NCI-H2081 (cell line): ENCODE results near the gene ZNF746.
"Not testable (repeated sequence)": the region's sequence is repeated elsewhere in the genome, so short reads cannot be mapped to it uniquely, and the experiment has no call there.

Experiments
- DNase-seq, 2 experiments: peaks; one replicate each; lab custom pipeline; 2025; lab: John Stamatoyannopoulos, UW

ZNF746 gene

DNA sequence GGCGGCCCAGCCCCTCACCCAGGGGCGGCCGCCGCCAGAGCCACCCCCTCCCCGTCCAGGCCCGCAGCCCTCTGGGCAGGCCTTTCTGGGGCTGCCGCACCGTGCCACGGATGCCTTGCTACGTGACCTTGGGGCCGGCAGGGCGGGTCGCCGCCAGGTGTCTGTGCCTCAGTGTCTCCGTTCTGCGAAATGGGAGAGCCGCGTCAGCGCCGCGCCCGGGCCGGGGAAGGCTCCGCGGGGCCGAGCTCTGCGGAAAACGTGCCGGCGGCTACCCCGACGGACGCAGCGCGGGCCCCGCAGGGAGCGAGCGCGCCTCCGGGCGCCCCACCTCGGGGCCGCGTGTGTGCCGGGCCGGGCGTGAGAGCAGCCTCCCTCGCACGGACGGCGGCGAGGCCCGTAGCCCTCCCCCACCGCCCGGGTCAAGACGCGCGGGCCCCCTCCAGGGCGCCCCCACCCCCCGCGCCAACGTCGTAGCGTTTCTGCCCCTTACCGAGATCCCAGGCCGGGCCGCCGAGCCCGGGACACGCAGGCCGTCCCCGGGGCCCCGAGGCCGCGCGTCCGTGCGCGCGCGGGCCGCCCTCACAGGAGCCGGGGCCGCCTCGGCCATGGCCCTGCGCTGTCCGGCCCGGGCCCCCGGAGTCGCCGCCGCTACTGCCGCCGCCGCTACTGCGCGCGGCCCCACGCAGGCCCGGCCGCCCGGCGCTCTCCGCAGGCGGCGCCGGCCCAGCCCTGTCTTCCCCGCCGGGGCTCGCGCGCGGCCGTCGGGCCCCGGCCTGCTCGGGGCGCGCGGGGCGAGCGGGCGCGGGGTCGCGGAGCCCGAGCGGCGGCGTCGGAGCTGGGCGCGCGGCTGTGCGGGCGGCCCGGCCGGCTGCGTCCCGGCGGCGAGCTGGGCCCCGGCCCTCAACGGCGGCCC lies 37.8 kb downstream of the ZNF746 start:
- DNase-seq: peak in 1 of 2 experiments; percentile 30

DNA sequence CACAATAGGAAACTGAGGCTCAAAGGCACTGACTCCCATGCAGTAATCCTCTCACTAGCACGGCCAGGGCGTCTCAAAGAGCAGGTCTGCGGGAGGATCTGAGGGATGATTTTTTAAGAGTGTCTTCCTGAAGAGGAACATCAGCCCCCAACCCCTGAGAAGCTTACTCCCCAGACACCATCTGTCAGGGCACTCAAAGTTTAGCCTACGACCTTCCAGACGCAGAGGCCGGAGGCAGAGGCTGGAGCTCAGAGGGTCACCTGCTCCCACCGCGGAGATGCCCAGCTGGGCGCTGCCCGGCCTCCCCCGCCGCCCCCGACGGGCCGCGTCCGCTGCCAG lies 38.4 kb downstream of the ZNF746 start:
- DNase-seq: no peak

DNA sequence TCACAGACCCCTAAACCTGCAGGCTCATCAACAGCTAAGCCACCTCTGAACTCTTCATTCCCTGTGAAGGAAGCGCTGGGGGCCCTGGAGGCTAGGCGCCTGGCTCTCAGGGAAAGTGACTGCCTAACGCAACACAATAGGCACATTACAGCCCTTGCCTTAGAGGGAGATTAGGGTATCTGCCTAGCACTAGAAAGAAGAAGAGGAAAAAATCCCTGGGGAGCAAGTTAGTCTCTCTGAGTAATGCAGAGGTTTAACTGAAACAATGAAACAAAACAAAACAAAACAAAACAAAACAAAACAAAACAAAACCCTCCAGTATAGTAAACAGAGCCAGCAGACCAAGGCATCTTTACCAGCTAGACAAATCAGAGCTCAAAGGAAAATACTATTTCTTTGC lies 39.4 kb downstream of the ZNF746 start:
- no peak for DNase-seq

DNA sequence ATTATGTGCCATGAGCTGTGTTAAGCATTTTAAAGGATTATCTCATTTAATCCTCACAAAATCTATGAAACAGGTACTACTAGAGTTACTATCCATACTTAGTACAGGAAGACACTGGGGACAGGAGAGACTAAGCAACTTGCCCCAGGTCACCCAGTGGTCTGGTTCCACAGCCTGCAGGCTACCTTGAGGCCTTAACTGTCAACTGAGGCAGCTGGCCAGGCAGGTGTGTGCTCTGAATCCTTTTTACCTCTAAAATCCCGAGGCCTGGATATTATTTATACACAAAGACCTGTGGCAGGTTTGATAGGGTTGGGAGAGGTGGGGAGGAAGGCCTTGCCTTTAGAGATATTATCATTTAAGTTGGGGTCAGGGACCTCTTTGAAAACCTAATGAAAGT lies 39.8 kb downstream of the ZNF746 start:
- no peak for DNase-seq

DNA sequence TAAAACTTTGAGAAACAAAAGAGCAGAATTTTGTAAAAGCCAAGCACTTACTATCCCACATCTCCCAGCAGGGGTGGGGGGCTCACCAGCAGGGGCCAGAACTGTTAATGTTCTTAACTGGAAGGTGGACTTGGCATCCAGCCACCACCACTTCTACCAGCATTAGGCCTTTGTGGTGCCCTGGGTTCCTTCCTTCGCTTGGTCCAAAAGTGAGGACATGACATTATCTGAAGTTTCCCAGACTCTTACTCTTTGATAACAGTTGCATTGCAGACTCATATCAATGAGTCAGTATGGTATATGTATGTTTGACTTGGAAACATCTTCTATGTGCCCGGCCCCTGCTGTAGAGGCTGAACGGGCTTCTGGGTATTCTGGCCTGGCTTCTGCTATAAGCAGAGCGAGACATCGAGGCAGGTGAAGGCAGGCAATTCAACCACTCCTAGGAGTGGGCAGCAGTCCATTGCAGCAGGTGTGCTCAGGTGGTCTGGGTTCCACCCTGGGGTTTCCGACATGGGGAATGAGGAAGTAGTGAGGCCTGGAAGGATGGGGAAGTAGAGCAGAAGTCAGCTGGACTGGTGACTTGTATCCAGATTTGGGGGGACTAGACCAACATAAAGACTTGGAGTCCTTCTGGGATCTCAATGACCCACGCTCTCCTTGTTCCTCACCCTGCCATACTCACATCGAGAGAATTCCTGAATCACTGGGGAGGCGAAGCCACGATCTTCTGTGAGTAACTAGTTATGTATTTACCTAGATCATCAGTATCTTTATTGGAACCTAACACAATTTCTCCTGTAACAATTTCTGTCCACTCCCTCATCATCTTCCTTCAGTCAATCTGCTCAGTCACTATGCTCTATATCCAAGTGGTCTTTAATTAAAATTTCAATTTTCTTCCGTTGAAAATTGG lies 40.8 kb downstream of the ZNF746 start:
- no peak for DNase-seq

DNA sequence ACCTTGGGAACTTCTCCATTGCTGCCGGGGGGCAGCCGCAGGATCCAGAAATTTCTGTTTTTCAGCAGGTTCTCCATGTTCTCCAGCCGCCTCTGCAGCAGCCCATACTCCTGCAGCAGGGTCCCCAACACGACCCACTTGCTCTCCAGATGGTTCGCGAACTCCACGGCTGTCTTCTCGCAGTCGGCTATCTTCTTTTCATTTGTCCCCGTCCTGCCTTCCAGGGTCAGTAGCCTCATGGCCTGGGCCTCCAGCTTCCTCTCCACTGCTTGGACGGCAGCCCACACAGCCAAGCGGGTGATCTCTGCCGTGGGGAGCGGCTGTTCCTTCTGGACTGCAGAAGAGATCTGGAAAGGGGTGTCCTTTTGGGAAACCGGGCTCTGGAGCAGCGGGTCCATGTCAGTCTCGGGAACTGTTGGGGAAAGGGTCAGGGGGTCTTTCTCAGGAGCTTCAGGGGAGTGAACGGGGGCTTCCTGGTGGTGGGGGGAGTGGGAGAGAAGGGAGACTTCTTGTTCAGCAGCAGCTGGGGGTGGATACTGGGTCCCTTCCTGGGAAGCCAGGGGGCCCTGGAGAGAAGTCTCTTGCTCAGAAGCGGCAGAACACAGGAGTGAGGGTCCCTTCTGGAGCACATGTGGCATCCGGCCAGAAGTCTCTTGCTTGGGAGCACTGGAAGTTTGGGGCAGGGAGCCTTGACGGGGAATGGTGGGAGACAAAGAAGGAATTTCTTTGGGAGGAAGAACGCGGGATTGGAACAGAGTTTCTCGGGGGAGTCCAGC lies 42.2 kb downstream of the ZNF746 start:
- DNase-seq: no peak

DNA sequence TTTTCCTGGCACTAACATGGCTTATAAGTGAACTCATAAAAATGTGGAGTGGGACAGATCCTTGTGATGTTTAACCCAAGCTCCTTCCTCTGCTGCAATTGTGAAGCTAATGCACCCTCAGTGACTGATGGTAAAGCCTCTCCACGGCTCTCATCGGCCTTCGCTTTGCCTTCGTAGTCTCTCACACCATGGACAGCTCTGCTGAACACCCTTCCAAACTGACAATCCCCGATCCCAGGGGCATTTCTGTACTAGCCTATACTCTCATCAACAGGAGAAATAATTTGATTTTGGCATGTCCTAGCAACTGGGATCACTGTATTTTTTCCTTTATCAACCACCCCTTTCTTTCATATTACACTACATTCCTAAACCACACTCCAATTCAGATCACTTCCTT lies 42.9 kb downstream of the ZNF746 start:
- DNase-seq: no peak

DNA sequence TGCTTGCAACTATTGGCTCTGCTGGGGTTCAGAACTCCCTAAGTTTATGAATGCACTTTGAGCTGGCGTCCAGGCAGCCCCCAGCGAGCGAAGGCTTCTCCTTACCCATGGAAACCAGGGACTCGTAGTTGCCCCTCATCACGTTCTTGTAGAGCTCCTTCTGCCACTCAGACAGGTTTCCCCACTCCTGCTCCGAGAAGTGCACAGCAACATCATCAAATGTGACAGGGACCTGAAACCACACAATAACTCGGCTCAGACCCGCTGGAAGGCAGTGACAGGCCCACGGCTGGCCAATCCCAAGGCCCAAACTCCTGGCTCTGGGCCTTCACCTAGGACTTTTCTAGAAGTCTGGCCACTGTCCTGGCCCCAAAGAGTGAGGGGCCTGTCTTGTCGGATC lies 43.6 kb downstream of the ZNF746 start:
- DNase-seq: no peak

DNA sequence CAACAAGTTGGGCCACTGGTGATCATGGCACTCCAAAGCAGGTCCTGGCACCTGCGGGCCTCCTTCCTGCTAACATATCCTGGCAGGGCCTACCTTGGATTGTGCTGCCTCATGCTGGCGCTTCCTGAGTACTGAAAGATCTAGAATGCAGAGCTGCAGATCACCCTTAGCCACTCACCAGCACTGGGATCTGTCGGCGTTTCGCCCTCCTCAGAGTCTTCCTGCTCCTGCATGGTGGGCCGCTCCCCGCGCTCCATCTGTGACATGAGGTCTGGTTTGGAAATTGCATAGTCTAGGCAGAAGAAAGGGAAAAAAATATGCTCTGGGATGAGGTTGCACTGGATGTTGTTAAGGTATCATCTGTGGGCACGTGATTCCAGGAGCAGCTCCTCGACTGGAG lies 46.8 kb downstream of the ZNF746 start:
- DNase-seq: no peak

DNA sequence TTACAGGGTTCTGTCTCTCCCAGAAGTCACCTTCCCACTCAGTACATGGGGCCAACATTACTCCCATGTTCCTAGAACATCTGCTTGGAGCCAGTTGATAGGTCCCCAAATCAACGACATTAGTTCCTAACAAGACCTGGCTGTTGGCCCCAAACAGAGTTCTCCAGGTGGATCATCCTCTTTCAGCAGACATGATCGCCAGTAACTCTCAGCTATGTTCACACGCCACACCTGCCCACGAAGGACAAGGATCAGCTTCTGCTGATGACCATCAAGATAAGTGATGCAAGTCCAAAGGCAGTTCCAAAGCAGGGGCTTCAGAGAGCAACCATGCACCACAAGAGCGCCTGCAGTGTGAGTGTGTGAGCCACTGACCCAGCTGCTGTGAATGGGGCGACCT lies 47.7 kb downstream of the ZNF746 start:
- no peak for DNase-seq

DNA sequence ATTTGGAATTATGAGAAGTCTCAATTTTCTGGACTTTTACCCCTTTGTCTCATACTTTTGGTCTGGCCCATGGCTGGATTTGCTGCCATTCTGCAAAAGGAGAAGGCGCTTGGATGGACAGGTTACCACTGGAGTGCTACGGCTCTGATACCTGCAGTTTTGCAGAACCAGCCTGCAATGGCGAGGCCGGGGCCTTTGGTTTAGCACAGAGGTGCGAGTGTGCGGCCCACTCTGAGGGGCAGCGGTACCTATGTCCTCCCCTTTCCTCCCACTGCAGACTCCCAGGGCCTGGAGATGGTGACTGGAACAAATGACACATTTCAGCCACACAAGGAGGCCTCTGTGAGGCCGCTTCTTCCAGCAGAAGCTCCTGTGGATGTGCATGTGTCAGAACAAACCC lies 48.6 kb downstream of the ZNF746 start:
- no peak for DNase-seq

DNA sequence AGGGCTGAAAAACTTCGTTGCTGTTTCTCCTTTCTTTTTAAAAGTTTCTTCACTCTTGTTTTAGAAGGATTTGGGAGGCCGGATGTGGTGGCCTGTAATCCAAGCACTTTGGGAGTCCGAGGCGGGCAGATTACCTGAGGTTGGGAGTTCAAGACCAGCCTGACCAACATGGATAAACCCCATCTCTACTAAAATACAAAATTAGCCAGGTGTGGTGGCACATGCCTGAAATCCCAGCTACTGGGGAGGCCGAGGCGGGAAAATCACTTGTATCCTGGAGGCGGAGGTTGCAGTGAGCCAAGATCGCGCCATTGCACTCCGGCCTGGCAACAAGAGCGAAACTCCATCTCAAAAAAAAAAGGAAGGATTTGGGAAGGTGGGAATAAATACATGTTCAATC lies 51.6 kb downstream of the ZNF746 start:
- DNase-seq: not testable (repeated sequence)

DNA sequence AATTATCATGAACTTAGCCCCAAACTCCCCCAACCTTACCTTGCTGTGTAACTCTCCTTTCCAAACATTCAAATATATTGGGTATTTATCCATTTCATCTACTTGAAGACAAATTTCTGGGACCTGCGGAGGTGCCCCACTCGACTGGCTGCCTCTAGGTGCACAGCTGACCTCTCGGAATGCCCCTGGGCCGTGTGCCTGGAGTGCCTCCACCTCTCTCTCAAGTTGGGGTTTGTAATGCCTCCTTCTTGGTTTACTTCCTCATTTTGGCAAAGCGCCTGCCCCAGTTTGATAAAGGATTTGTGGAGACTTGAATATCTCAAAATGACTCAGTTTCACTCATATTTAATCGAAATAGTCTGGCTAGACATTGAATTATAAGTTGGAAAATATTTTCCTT lies 53.3 kb downstream of the ZNF746 start:
- DNase-seq: no peak

DNA sequence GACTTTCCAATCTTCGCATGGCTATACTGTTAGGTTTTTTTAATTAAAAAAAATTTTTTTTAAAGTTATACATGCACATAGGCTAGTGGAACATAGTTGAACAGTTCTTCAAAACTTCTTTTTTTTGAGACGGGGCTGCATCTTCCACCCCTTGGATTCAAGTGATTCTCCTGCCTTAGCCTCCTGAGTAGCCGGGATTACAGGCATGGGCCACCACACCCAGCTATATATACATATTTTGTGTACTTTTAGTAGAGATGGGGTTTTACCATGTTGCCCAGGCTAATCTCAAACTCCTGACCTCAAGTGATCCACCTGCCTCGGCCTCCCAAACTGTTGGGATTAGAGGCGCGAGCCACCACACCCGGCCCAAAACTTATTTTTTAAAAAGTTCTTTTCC lies 54.1 kb downstream of the ZNF746 start:
- no peak for DNase-seq

DNA sequence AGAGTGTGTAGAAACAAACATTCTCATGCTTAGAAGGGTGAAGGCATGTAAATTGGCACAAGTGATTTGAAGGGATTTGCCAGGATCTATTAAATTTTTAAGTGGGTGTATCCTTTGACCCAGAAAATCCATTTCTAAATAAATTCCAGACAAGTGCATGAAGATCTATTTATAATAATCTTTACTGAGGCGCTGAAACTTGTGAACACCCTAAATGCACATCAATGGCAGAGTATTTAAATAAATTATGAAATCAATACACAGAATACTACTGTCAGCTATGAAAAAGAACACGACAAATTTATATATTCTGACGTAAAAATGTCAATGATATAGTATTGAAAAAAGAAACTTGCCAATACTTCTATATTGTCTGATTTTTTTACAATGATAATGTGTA lies 54.7 kb downstream of the ZNF746 start:
- no peak for DNase-seq

DNA sequence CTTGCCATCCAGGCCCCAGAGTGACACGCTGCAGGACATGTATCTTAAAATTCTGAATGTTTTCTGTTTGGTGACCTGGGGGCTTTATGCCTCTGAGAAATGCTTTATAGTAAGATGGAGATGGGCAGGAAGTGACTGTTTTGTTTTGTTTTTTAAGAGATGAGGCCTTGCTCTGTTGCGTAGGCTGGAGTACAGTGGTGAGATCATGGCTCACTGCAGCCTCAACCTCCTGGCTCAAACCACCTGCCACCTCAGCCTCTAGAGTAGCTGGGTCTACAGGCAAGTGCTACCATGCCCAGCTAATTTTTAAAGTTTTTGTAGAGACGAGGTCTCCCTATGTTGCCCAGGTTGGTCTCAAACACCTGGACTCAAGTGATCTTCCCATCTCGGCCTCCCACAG lies 57.4 kb downstream of the ZNF746 start:
- DNase-seq: no peak

DNA sequence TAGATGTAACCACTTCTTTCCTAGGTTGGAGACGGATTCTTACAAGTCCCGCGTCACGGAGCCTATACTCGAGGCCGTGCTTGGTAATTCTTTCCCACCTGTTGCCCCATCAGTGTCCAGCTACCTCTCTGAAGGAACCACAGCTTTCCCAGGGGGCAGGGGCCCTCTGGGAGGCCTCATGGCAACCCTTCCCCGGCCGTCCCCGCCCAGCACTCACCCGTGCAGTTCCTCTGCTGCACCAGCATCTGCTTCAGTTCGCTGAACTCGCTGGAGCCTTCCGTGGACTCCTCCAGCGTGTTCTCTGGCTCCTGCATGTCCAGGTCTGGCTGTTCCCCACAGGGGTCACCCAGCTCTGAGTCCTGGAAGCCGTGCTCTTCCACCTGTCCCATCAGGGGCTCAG lies 61.3 kb downstream of the ZNF746 start:
- DNase-seq: no peak

DNA sequence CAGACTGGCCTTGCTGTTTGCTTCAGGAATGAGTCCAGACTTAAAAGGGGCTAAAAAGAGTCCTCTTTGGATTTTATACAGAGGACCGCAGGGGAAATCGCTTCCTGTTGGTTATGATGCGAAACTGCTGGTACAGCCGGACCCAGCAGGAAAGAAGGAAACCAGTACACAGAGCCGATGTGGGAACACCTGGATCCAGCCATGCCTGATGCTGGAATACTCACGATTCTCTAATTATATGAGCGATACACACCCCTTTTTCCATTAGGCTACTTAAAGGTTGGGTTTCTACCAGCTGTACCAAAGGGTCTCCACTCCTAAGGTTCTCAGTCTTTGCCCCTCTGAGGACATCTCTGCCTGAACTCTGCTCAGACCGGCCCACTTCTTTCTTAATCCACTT lies 64.5 kb downstream of the ZNF746 start:
- DNase-seq: no peak

DNA sequence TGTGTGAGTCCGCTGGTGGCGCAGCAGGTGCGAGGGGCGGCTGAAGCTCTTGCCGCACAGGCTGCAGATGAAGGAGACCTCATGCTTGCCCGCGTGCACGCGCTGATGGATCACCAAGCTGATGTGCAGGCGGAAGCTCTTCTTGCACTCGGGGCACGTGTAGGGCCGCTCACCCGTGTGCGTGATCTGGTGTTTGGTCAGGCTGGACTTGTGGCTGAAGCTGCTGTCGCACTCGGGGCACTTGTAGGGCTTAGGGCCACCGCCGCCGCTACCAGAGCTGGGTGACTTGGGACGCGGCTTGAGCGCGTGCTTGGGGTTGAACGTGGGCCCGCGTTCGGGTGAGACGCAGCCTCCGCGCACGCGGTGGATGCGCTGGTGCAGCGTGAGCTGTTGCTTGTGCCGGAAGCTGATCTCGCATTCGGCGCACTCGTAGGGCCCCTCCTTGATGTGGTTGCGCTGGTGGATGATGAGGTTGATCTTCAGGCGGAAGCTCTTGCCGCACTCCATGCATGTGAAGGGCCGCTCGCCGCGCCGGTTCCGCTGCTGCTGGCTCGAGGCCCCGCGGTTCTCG lies 65.4 kb downstream of the ZNF746 start:
- DNase-seq: no peak

DNA sequence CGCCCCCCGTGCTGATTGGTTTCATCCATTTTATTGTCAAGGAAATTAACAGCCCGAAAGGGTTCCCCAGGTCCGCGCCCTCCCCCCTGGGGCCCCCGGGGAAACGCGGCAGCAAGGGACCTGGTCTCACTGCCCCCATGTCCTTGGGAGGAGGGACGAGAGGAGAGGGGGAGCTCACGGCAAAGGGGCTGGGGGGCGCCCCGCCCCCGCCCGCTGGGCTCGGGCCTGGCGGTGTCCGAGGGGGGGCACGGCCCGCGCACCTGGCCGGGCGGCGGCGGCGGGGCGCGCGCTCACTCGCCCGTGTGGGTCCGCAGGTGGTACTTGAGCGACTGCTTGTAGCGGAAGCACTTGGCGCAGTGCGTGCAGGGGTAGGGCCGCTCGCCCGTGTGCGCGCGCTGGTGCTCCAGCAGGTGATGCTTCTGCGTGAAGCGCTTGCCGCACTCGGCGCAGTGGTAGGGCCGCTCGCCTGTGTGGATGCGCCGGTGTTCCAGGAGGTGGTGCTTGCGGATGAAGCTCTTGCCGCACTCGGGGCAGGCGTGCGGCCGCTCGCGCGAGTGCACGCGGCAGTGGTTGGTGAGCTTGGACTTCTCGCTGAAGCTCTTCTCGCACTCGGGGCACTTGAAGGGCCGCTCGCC lies 66.0 kb downstream of the ZNF746 start:
- no peak for DNase-seq

DNA sequence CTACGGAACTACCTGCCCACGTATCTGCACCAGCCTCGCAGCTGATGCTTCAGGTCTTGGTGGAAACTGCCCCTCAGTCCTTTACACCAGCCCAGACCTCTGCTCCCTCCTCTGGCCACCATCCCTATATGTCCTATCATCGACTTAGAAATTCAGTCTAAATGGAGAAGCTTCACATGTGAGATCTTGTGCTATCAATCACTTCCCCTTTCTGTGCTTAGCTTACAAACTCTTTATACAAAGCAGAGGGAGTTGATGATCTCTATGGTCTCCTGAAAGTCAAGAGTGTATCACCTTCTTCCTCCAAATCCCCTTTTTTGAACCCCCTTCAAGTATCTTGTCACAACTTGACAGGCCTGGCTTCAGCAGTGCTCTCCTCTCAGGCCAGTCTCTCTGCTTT lies 67.4 kb downstream of the ZNF746 start:
- DNase-seq: no peak

DNA sequence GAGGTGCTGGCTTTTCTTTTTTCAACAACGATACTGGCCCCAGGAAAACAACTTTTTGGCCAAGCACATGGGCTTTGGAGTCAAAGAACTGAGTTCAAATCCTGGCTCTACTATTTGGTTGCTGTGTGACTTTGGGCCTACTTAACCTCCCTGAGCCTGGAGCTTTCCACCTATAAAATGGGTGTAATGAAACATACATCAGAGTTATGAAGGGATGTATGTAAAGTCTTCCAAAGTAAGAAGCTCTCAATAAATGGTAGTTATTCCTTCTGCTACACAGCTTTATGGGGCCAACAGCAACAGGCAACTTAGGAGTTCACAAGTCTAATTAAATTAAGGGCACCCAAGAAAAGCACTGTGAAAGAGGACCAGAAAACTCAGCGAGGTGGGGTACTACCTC lies 69.7 kb downstream of the ZNF746 start:
- DNase-seq: no peak
